GM19023 (cell line): Measurements from ENCODE around the gene IGFBP7.

Experiments
- ATAC-seq: cut with Tn5 transposase; IDR thresholded peaks from one replicate; pipeline ENCODE4 v1.9.1; 2021; ENCODE audit warnings: mild to moderate bottlenecking, moderate library complexity; ENCODE audit not compliant: unreplicated experiment

The IGFBP7 gene

GRCh38 chr4:57044279-57044678 is 65.9 kb downstream of the IGFBP7 start:
- no peak for ATAC-seq

DNA sequence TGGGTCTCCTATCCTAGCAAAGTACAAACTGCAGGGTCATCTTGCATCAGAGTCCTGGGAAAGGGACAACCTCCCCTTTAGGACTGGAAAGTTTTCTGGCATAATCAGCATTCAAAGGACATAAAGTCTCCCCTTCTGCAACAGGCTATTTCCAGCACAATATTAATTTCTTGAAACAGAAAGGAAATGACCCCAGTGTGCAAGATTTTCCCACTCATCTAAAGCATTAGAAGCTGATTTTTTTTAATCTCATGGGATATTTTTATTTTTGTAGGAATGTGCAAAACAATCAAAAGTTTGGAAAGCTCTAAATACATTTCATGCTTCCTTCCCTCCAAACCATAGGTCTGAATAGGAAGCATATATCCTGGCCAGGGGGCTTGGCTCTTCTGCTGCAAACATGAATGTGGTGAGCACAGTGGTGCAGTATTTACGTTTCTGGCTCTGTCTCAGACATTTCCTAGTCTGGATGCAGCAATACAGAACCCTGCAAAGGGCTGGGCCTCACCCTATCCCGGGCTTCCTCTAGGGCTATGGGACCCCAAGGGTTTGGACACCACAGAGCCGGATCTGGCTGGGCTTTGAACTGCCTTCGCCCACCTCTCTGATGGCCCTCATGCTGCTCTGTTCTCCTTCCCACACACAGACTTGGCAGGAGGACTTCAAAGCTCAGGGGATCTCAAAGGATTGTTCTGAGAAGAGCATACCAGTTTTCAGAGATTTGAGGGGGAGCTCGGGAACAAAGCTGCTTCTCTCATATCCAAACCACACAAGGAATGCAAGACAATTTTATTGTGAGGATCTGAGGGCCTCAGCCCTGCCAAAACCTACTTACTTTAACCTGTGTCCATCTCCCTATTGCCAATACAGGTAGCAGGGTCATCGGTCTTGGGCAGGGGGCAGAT is 66.6 kb downstream of the IGFBP7 start:
- ATAC-seq = no peak

DNA sequence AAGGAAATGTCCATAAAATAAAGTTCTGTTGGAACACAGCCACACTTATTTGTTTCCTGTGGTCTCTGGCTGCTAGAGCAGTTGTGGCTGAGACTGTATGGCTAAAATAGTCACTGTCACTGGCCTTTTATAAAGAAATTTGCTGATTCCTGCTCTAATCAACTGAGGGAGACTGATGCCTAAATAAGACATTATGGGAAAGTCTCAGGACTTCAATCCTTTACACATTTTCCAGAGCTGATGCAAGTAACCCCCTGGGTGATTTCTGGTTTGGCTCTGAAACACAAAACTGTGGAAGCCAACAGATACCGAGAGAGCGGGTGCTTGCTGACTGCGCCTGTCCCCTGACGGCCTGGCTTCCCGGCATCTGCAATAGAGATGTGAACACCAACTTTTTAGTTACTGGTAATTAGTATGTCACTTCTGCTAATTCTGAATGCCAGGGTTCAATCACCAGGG is 67.4 kb downstream of the IGFBP7 start:
- no peak for ATAC-seq

DNA sequence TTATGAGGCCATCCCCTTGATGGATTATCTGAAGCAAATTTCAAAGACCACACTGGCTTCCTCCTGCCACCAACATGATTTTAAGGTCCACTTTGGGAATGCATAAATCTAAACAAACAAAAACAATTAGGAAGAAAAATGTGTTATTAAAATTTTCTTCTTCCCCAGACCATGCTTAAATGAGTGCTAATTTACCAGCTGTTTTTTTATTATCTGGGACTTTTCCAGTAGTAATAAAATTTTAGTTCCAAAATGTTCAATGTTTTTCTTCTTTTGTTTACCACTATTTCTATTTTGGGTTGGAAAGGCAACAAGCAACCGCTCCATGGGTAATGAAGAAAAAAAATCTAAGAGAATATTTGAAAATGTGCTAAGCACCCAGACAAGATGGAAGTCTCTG is 69.2 kb downstream of the IGFBP7 start:
- no peak for ATAC-seq

GRCh38 chr4:57040510-57040909 is 69.7 kb downstream of the IGFBP7 start:
- no peak for ATAC-seq

- ATAC-seq = no peak
These were observed 70.8 kb downstream of the IGFBP7 start for GRCh38 chr4:57039345-57039744.

- ATAC-seq = peak; percentile 75
These were observed 72.1 kb downstream of the IGFBP7 start for GRCh38 chr4:57037982-57038604.

GRCh38 chr4:57034520-57034919 is 75.7 kb downstream of the IGFBP7 start:
- ATAC-seq = no peak

DNA sequence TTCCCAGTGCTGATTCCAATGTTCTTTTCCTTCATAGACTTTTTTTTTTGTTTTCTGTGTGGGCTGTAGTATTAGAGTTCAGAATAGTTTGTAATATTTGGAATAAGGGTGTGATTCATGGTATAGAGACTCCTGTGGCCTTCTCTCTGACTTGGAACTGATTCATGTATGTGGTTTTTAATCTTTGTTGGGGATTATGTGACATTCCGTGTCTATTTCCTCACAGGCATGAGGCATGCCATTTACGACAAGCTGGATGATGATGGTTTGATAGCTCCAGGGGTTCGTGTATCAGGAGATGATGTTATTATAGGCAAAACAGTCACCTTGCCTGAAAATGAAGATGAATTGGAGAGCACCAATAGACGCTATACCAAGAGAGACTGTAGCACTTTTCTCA is 87.1 kb downstream of the IGFBP7 start:
- no peak for ATAC-seq

- no peak for ATAC-seq
These were observed 89.6 kb downstream of the IGFBP7 start for GRCh38 chr4:57020467-57021101.

- ATAC-seq = no peak
These were observed 91.2 kb downstream of the IGFBP7 start for GRCh38 chr4:57018980-57019379.

GRCh38 chr4:57013543-57014120 is 96.6 kb downstream of the IGFBP7 start:
- no peak for ATAC-seq

- ATAC-seq = no peak
These were observed 110.4 kb downstream of the IGFBP7 start for GRCh38 chr4:56999751-57000150.

DNA sequence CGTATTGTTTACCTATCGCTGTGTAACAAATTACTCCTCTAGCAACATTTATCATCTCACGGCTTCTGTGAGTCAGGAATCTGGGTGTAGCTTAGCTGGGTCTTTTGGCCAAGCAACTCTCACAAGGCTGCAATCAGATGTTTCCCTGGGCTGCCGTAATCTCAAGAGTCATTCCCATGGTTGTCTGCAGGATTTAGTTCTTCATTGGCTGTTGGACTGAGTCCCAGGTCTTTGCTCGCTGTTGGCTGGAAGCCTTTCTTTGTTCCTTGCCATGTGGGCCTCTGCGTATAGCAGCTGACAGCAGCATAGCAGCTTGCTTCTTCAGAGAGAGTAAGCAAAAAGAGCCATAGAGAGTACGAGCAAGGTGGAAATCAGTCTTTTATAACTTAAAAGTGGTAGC is 114.7 kb downstream of the IGFBP7 start:
- ATAC-seq = no peak

GRCh38 chr4:56990109-56990905 is 119.9 kb downstream of the IGFBP7 start:
- no peak for ATAC-seq

GRCh38 chr4:56986952-56987351 is 123.2 kb downstream of the IGFBP7 start:
- no peak for ATAC-seq

- no peak for ATAC-seq
These were observed 124.0 kb downstream of the IGFBP7 start for GRCh38 chr4:56986192-56986591.

DNA sequence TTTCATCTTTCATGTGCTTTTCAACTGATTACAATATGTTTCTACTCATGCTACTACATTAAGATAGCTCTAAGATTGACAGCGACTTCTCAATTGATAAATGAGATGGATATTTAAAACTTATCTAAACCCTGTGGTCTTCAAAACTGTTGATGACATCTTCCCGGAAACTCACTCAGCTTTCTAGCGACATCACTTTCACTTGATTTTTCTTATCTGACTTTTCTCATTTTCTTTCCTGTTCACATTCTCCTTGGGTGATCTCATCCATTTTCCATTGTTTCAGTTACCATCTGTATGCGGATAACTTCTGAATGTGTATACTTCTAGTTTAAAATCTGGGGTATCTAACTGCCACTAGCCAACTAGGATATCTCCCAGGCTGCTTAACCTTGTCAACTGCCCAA is 128.4 kb downstream of the IGFBP7 start:
- no peak for ATAC-seq
